B cell (primary cell): ENCODE measurements around the gene CABS1. TPM values are rescaled to one million over a fixed set of nuclear protein-coding genes. Genes with fewer than 3 reads are reported as not detected.

Source experiments
- ATAC-seq: fragments of 200-7000 bp; cut with Tn5 transposase; one replicate; pipeline ENCODE4 v1.10.0; 2021; ENCODE audit warnings: low read depth, mild to moderate bottlenecking, moderate number of reproducible peaks, moderate library complexity
- CTCF ChIA-PET: fragments of 350-600 bp; sonication (Branson Sonifier 250); formaldehyde crosslinking; loops from one replicate; lab custom pipeline; 2021; ENCODE audit warnings: antibody characterized with exemption, inconsistent platforms; lab: Charles Lee
- POLR2A ChIA-PET: fragments of 350-600 bp; sonication (Branson Sonifier 250); formaldehyde crosslinking; loops from one replicate; lab custom pipeline; 2021; ENCODE audit warnings: antibody characterized with exemption; lab: Charles Lee
- DNase-seq: peaks from one replicate; pipeline ENCODE4 v3.0.0; 2013
- H2AFZ ChIP-seq: 2 replicates; pipeline ENCODE4 v1.6.1; 2012; ENCODE audit warnings: mild to moderate bottlenecking, low read depth, low read length; ENCODE audit not compliant: insufficient read depth, poor library complexity, severe bottlenecking
- H3K27ac ChIP-seq, 2 donors: 1 replicate in 1 of 2; 2 replicates in 1 of 2; pipeline ENCODE4 v1.5.1; 2012 to 2013; ENCODE audit warnings: low read length in 2 of 2, mild to moderate bottlenecking in 2 of 2, moderate library complexity in 1 of 2
- H3K27me3 ChIP-seq, 4 experiments: fragments of 200-600 bp in 1 of 4; sonication (generic) in 1 of 4; replicated peaks in 1 of 4; 1 replicate in 2 of 4; 2 replicates in 2 of 4; pipeline versions ENCODE4 v1.6.1 to v1.7.0; 2013 to 2016; ENCODE audit warnings: low read length in 3 of 4, mild to moderate bottlenecking in 2 of 4, mixed read lengths in 1 of 4, moderate library complexity in 1 of 4; ENCODE audit not compliant: insufficient read depth in 4 of 4, control insufficient read depth in 3 of 4; ENCODE audit errors: control extremely low read depth in 1 of 4
- H3K36me3 ChIP-seq, 2 experiments: replicated peaks in 1 of 2; 1 replicate in 1 of 2; 2 replicates in 1 of 2; pipeline versions ENCODE4 v1.6.1 to v1.7.1; 2013; ENCODE audit warnings: low read length in 1 of 2; ENCODE audit not compliant: insufficient read depth in 2 of 2, control insufficient read depth in 1 of 2; ENCODE audit errors: control extremely low read depth in 1 of 2, extremely low read depth in 1 of 2
- H3K4me1 ChIP-seq, 2 donors: fragments of 200-600 bp in 1 of 2; sonication (generic) in 1 of 2; 1 replicate in 1 of 2; 2 replicates in 1 of 2; pipeline versions ENCODE4 v1.5.1 to v1.6.1; 2013 to 2017; ENCODE audit warnings: low read length in 2 of 2; ENCODE audit not compliant: control insufficient read depth in 2 of 2, insufficient read depth in 2 of 2
- H3K4me2 ChIP-seq: replicated peaks from 2 replicates; pipeline ENCODE3; 2012; ENCODE audit warnings: mild to moderate bottlenecking, low read depth, low read length; ENCODE audit not compliant: poor library complexity, severe bottlenecking
- H3K4me3 ChIP-seq, 5 experiments: fragments of 200-600 bp in 1 of 5; sonication (generic) in 1 of 5; 1 replicate in 3 of 5; 2 replicates in 2 of 5; pipeline versions ENCODE4 v1.5.1 to v1.7.0; 2011 to 2016; ENCODE audit warnings: low read length in 4 of 5, mild to moderate bottlenecking in 4 of 5, low read depth in 2 of 5, control low read depth in 1 of 5, moderate library complexity in 1 of 5; ENCODE audit not compliant: insufficient read depth in 1 of 5; ENCODE audit errors: control extremely low read depth in 1 of 5, extremely low read depth in 1 of 5
- H3K79me2 ChIP-seq: fragments of 200-600 bp; sonication (generic); one replicate; pipeline ENCODE4 v1.6.0; 2016; ENCODE audit warnings: low read length; ENCODE audit not compliant: control insufficient read depth, insufficient read depth
- H3K9ac ChIP-seq: fragments of 200-600 bp; sonication (generic); 2 replicates; pipeline ENCODE4 v1.6.1; 2017; ENCODE audit warnings: mild to moderate bottlenecking, low read length, moderate library complexity
- H3K9me3 ChIP-seq, 3 donors: one replicate each; pipeline versions ENCODE4 v1.6.1 to v1.7.1; 2013; ENCODE audit warnings: low read length in 2 of 3; ENCODE audit not compliant: control insufficient read depth in 2 of 3, insufficient read depth in 1 of 3; ENCODE audit errors: control extremely low read depth in 1 of 3
- H4K20me1 ChIP-seq: 2 replicates; pipeline ENCODE4 v1.6.0; 2012; ENCODE audit warnings: mild to moderate bottlenecking, low read length; ENCODE audit not compliant: insufficient read depth, control insufficient read depth, poor library complexity, severe bottlenecking
- H3K27ac Mint-ChIP-seq: one replicate; pipeline ENCODE4 v1.8.0; 2021; ENCODE audit warnings: mixed read lengths
- H3K27me3 Mint-ChIP-seq: one replicate; pipeline ENCODE4 v1.8.0; 2021; ENCODE audit warnings: mixed read lengths
- H3K4me1 Mint-ChIP-seq: one replicate; pipeline ENCODE4 v1.8.0; 2021; ENCODE audit warnings: mixed read lengths
- H3K4me3 Mint-ChIP-seq: one replicate; pipeline ENCODE4 v1.8.0; 2021; ENCODE audit warnings: mixed read lengths
- H3K9me3 Mint-ChIP-seq: one replicate; pipeline ENCODE4 v1.8.0; 2022; ENCODE audit warnings: mixed read lengths; ENCODE audit not compliant: insufficient read depth
- EZH2 ChIP-seq: IDR thresholded peaks from 2 replicates; pipeline ENCODE4 v1.6.1; 2012; ENCODE audit warnings: borderline replicate concordance, low read depth, mild to moderate bottlenecking, moderate library complexity, low read length; ENCODE audit not compliant: insufficient read depth, poor library complexity, severe bottlenecking
- WGBS: methylation state at CpG from one replicate; pipeline ENCODE4 v1.1.5; 2013; ENCODE audit warnings: missing lambda C conversion rate; ENCODE audit not compliant: insufficient coverage; 5-methylcytosine and 5-hydroxymethylcytosine counted together
- intact Hi-C: fragments of 100-400 bp; cut with micrococcal nuclease; formaldehyde crosslinking; loops from one replicate; pipeline ENCODE4 v1.10.0; 2022
- polyA plus RNA-seq: library from polyadenylated mRNA; depleted of rRNA; stranded (reverse); fragments of >200 nt; gene quantifications from 2 replicates; pipeline ENCODE4 v1.2.3, GENCODE V29; 2012
- total RNA-seq, 2 donors: library from RNA; stranded (reverse); fragments of 120-200 nt in 1 of 2; gene quantifications; 1 replicate in 1 of 2; 2 replicates in 1 of 2; pipeline versions ENCODE4 v1.2.3 to v1.2.4, GENCODE V29; 2013 to 2022
- TF ChIP-seq, protein P1 (sequence below): fragments of 200-600 bp; IDR thresholded peaks from one replicate; pipeline ENCODE4 v1.8.0; 2022; ENCODE audit warnings: antibody characterized with exemption, mild to moderate bottlenecking

The CABS1 gene
- total and polyA plus RNA-seq, 2 donors (not counting 1 experiment from before 2014, with no cell fraction given) = not detected

DNA sequence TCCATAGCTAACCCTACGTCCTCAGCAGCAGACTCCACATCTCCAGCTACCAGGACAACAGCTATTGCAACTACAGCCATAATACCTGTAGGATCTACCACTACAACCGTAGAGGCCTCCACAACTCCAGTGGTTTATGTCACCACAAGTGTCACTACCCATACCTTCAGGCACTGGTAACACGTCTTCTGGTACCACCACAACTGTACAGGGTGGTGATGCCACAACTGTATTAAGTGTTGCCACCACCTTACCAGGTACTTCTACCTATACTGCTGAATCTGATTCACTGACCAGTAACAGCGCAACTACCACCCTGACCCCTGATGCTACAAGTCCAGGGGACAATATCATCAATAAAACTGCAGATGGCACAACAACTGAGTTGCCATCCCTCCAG lies 34.6 kb upstream of the CABS1 start:
- Mint-ChIP-seq H3K4me3 (no peak overlapping the region), H3K4me1 (no peaks in the 10 kb centered on the region), H3K27ac (no peak overlapping the region), H3K27me3 (no peaks in the 10 kb centered on the region), H3K9me3 (no peaks in the 10 kb centered on the region)
- ChIA-PET CTCF (no interaction called here), POLR2A (no interaction called here)
- H3K9me3 ChIP-seq = peaks cover 0 to 7% (median 0%) of the 10 kb centered on the region in 3 donors
- ATAC-seq (no peak), DNase-seq (no peak)
- TF ChIP-seq, protein P1, sequence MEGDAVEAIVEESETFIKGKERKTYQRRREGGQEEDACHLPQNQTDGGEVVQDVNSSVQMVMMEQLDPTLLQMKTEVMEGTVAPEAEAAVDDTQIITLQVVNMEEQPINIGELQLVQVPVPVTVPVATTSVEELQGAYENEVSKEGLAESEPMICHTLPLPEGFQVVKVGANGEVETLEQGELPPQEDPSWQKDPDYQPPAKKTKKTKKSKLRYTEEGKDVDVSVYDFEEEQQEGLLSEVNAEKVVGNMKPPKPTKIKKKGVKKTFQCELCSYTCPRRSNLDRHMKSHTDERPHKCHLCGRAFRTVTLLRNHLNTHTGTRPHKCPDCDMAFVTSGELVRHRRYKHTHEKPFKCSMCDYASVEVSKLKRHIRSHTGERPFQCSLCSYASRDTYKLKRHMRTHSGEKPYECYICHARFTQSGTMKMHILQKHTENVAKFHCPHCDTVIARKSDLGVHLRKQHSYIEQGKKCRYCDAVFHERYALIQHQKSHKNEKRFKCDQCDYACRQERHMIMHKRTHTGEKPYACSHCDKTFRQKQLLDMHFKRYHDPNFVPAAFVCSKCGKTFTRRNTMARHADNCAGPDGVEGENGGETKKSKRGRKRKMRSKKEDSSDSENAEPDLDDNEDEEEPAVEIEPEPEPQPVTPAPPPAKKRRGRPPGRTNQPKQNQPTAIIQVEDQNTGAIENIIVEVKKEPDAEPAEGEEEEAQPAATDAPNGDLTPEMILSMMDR = no peak
- no peak for TF ChIP-seq EZH2
- H3K27ac ChIP-seq = no peak overlapping the region
- no peak overlapping the region for H2AFZ ChIP-seq
- no peaks in the 10 kb centered on the region for H3K4me1 ChIP-seq
- H3K4me2 ChIP-seq = no peak overlapping the region
- H3K4me3 ChIP-seq = no peak overlapping the region
- H3K27me3 ChIP-seq = no peaks in the 10 kb centered on the region
- no peak overlapping the region for H3K9ac ChIP-seq
- intact Hi-C loops = no loop called here
- 84% methylated on average over 4 of the region's 4 CpGs for WGBS
- H4K20me1 ChIP-seq = no peaks in the 10 kb centered on the region
- H3K79me2 ChIP-seq = no peaks in the 10 kb centered on the region
- no peaks in the 10 kb centered on the region for H3K36me3 ChIP-seq

DNA sequence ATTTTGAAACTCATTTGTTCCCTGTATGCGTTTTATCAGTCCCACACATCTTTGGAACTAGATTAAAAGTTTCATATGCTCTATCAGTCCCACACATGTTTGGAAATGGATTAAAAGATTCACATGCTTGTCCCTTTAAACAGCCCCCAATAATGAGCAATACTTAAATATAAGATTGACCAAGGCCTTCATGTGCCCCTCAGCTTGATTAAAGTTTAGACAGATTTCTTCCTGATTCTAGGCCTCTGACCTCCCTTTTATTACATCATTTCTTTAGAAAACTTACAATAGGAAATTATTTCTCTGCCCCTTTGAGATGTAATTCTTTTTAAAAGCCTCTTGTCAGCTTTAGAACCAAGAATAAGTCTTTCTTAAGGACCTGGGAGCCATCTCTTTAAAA lies 31.7 kb upstream of the CABS1 start:
- no peaks in the 10 kb centered on the region for H3K36me3 ChIP-seq
- no peaks in the 10 kb centered on the region for H3K4me1 ChIP-seq
- no peaks in the 10 kb centered on the region for H3K27me3 Mint-ChIP-seq
- no peak overlapping the region for H3K9ac ChIP-seq
- H4K20me1 ChIP-seq = no peaks in the 10 kb centered on the region
- no peaks in the 10 kb centered on the region for H3K4me1 Mint-ChIP-seq
- H3K27me3 ChIP-seq = no peaks in the 10 kb centered on the region
- H3K4me3 ChIP-seq = no peak overlapping the region
- no peak overlapping the region for H3K4me3 Mint-ChIP-seq
- TF ChIP-seq, protein P1 = no peak
- TF ChIP-seq EZH2 = no peak
- intact Hi-C loops = no loop called here
- ATAC-seq = no peak
- H3K27ac ChIP-seq = no peak overlapping the region
- WGBS = no CpG with 5 or more reads among the region's 1 CpG
- H3K27ac Mint-ChIP-seq = no peak overlapping the region
- ChIA-PET POLR2A (no interaction called here), CTCF (no interaction called here)
- peaks cover 0 to 7% (median 0%) of the 10 kb centered on the region in 3 donors for H3K9me3 ChIP-seq
- H3K9me3 Mint-ChIP-seq = no peaks in the 10 kb centered on the region
- no peak overlapping the region for H2AFZ ChIP-seq
- H3K4me2 ChIP-seq = no peak overlapping the region
- H3K79me2 ChIP-seq = no peaks in the 10 kb centered on the region
- no peak for DNase-seq
